HEK293 (cell line): ENCODE measurements around the gene CACNA1C.

Experiments
- CTCF ChIA-PET: fragments of 350-600 bp; formaldehyde crosslinking; extraction: SDS; loops from one replicate; lab custom pipeline; 2021; ENCODE audit warnings: antibody characterized with exemption; lab: Yijun Ruan, JAX
- POLR2A ChIA-PET: fragments of 300-600 bp; formaldehyde crosslinking; extraction: SDS; loops from one replicate; lab custom pipeline; 2020; ENCODE audit warnings: antibody characterized with exemption, inconsistent platforms; lab: Yijun Ruan, JAX
- H3K27ac ChIP-seq: fragments of 200-500 bp; sonication (Bioruptor generic); 2 replicates; pipeline ENCODE4 v1.5.1; 2014; ENCODE audit warnings: low read depth, low read length, control low read depth, inconsistent platforms; ENCODE audit errors: extremely low read depth
- H3K36me3 ChIP-seq, 2 experiments: fragments of 200-500 bp in 1 of 2; sonication (Bioruptor generic) in 1 of 2; 1 replicate in 1 of 2; 2 replicates in 1 of 2; pipeline ENCODE4 v1.5.1; 2014 to 2017; ENCODE audit warnings: inconsistent platforms in 2 of 2, low read length in 2 of 2; ENCODE audit not compliant: control insufficient read depth in 2 of 2, insufficient read depth in 1 of 2
- H3K4me1 ChIP-seq: fragments of 200-500 bp; sonication (Bioruptor generic); 2 replicates; pipeline ENCODE4 v1.5.1; 2014; ENCODE audit warnings: mild to moderate bottlenecking, low read length, inconsistent platforms; ENCODE audit not compliant: control insufficient read depth, insufficient read depth
- H3K4me3 ChIP-seq: 2 replicates; pipeline ENCODE4 v1.5.1; 2011; ENCODE audit warnings: low read depth, mild to moderate bottlenecking, control low read depth, low read length, moderate library complexity
- H3K9me3 ChIP-seq: fragments of 200-500 bp; sonication (Bioruptor generic); 2 replicates; pipeline ENCODE4 v1.5.1; 2014; ENCODE audit warnings: low read depth, low read length, inconsistent platforms; ENCODE audit not compliant: control insufficient read depth, insufficient read depth
- EGR2 ChIP-seq: fragments of 450-650 bp; formaldehyde crosslinking; IDR thresholded peaks from 2 replicates; pipeline ENCODE4 v1.5.1; 2016; ENCODE audit warnings: low read depth, missing biosample characterization, missing genetic modification characterization
- KLF1 ChIP-seq: fragments of 450-650 bp; formaldehyde crosslinking; IDR thresholded peaks from 2 replicates; pipeline ENCODE4 v1.5.1; 2016; ENCODE audit warnings: missing biosample characterization, missing genetic modification characterization
- ZNF132 ChIP-seq: fragments of 450-650 bp; formaldehyde crosslinking; IDR thresholded peaks from 2 replicates; pipeline ENCODE4 v1.5.1; 2017; ENCODE audit warnings: missing biosample characterization, missing genetic modification characterization, borderline replicate concordance
- ZNF133 ChIP-seq: fragments of 450-650 bp; formaldehyde crosslinking; IDR thresholded peaks from 2 replicates; pipeline ENCODE4 v1.5.1; 2016; ENCODE audit warnings: missing biosample characterization, missing genetic modification characterization
- ZNF174 ChIP-seq: fragments of 450-650 bp; formaldehyde crosslinking; IDR thresholded peaks from 2 replicates; pipeline ENCODE4 v1.5.0; 2017; ENCODE audit warnings: missing biosample characterization, mild to moderate bottlenecking, missing genetic modification characterization
- ZNF175 ChIP-seq: fragments of 450-650 bp; formaldehyde crosslinking; IDR thresholded peaks from 2 replicates; pipeline ENCODE4 v1.5.1; 2016; ENCODE audit warnings: missing biosample characterization, missing genetic modification characterization
- ZNF211 ChIP-seq: fragments of 450-650 bp; formaldehyde crosslinking; IDR thresholded peaks from 2 replicates; pipeline ENCODE4 v1.5.1; 2016; ENCODE audit warnings: low read depth, missing biosample characterization, missing genetic modification characterization
- ZNF23 ChIP-seq: fragments of 450-650 bp; formaldehyde crosslinking; IDR thresholded peaks from 2 replicates; pipeline ENCODE4 v1.5.1; 2016; ENCODE audit warnings: missing biosample characterization, missing genetic modification characterization, borderline replicate concordance
- ZNF248 ChIP-seq: fragments of 450-650 bp; formaldehyde crosslinking; IDR thresholded peaks from 2 replicates; pipeline ENCODE4 v1.5.1; 2017; ENCODE audit warnings: missing biosample characterization, missing genetic modification characterization
- ZNF48 ChIP-seq: fragments of 450-650 bp; formaldehyde crosslinking; IDR thresholded peaks from 2 replicates; pipeline ENCODE4 v1.5.1; 2016; ENCODE audit warnings: missing biosample characterization, missing genetic modification characterization
- ZSCAN30 ChIP-seq: fragments of 450-650 bp; IDR thresholded peaks from 2 replicates; pipeline ENCODE4 v1.5.1; 2018; ENCODE audit warnings: missing biosample characterization, mild to moderate bottlenecking, missing genetic modification characterization, moderate library complexity
- ZXDB ChIP-seq: fragments of 450-650 bp; formaldehyde crosslinking; IDR thresholded peaks from 2 replicates; pipeline ENCODE4 v1.5.1; 2016; ENCODE audit warnings: missing biosample characterization, missing genetic modification characterization
- TF ChIP-seq, protein P1 (sequence below): fragments of 450-650 bp; formaldehyde crosslinking; IDR thresholded peaks from 2 replicates; pipeline ENCODE4 v1.5.1; 2016; ENCODE audit warnings: missing biosample characterization, missing genetic modification characterization
- TF ChIP-seq, protein P2 (sequence below): fragments of 450-650 bp; formaldehyde crosslinking; IDR thresholded peaks from 2 replicates; pipeline ENCODE4 v1.5.1; 2016; ENCODE audit warnings: missing biosample characterization, missing genetic modification characterization
- TF ChIP-seq, protein P3 (sequence below): fragments of 450-650 bp; formaldehyde crosslinking; IDR thresholded peaks from 2 replicates; pipeline ENCODE4 v1.5.1; 2016; ENCODE audit warnings: missing biosample characterization, missing genetic modification characterization
- TF ChIP-seq, protein P4 (sequence below): fragments of 450-650 bp; formaldehyde crosslinking; conservative IDR thresholded peaks from 2 replicates; pipeline ENCODE4 v1.5.1; 2016; ENCODE audit warnings: low read depth, missing biosample characterization, missing genetic modification characterization
- TF ChIP-seq, protein P5 (sequence below): fragments of 450-650 bp; formaldehyde crosslinking; IDR thresholded peaks from 2 replicates; pipeline ENCODE4 v1.5.1; 2016; ENCODE audit warnings: missing biosample characterization, missing genetic modification characterization
- TF ChIP-seq, protein P6 (sequence below): fragments of 450-650 bp; formaldehyde crosslinking; IDR thresholded peaks from 2 replicates; pipeline ENCODE4 v1.5.1; 2016; ENCODE audit warnings: missing biosample characterization, missing genetic modification characterization, low read depth

CACNA1C gene

DNA sequence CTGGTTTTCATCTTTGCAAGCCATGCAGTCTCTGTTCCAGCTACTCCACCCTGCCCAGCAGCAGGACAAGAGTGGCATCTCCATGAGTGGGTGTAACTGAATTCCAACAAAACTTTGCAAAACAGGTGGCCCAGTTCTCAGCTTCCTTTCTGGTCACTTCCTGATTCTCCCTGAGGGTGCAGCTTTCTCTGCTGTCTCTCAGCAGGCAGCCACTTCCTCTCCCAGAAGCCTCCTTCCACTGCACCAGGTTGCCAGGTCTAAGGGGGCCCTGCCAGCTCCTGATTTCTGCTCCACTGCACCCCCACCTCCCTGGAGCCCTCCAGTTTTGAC is 400.9 kb downstream of the CACNA1C start:
- CTCF ChIA-PET, result no interaction called here
- TF ChIP-seq, protein P1, sequence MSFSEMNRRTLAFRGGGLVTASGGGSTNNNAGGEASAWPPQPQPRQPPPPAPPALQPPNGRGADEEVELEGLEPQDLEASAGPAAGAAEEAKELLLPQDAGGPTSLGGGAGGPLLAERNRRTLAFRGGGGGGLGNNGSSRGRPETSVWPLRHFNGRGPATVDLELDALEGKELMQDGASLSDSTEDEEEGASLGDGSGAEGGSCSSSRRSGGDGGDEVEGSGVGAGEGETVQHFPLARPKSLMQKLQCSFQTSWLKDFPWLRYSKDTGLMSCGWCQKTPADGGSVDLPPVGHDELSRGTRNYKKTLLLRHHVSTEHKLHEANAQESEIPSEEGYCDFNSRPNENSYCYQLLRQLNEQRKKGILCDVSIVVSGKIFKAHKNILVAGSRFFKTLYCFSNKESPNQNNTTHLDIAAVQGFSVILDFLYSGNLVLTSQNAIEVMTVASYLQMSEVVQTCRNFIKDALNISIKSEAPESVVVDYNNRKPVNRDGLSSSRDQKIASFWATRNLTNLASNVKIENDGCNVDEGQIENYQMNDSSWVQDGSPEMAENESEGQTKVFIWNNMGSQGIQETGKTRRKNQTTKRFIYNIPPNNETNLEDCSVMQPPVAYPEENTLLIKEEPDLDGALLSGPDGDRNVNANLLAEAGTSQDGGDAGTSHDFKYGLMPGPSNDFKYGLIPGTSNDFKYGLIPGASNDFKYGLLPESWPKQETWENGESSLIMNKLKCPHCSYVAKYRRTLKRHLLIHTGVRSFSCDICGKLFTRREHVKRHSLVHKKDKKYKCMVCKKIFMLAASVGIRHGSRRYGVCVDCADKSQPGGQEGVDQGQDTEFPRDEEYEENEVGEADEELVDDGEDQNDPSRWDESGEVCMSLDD (tag by site-specific recombination), result no peak
- TF ChIP-seq, protein P2, sequence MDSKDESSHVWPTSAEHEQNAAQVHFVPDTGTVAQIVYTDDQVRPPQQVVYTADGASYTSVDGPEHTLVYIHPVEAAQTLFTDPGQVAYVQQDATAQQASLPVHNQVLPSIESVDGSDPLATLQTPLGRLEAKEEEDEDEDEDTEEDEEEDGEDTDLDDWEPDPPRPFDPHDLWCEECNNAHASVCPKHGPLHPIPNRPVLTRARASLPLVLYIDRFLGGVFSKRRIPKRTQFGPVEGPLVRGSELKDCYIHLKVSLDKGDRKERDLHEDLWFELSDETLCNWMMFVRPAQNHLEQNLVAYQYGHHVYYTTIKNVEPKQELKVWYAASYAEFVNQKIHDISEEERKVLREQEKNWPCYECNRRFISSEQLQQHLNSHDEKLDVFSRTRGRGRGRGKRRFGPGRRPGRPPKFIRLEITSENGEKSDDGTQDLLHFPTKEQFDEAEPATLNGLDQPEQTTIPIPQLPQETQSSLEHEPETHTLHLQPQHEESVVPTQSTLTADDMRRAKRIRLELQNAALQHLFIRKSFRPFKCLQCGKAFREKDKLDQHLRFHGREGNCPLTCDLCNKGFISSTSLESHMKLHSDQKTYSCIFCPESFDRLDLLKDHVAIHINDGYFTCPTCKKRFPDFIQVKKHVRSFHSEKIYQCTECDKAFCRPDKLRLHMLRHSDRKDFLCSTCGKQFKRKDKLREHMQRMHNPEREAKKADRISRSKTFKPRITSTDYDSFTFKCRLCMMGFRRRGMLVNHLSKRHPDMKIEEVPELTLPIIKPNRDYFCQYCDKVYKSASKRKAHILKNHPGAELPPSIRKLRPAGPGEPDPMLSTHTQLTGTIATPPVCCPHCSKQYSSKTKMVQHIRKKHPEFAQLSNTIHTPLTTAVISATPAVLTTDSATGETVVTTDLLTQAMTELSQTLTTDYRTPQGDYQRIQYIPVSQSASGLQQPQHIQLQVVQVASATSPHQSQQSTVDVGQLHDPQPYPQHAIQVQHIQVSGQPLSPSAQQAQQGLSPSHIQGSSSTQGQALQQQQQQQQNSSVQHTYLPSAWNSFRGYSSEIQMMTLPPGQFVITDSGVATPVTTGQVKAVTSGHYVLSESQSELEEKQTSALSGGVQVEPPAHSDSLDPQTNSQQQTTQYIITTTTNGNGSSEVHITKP (tag by site-specific recombination), result no peak
- no peak for TF ChIP-seq KLF1 (tag by site-specific recombination)
- TF ChIP-seq, all 188 proteins: peak for 0
- no peaks in the 10 kb centered on the region for H3K9me3 ChIP-seq
- POLR2A ChIA-PET, result no interaction called here
- no peak overlapping the region for H3K4me3 ChIP-seq
- no peak overlapping the region for H3K27ac ChIP-seq
- no peaks in the 10 kb centered on the region for H3K36me3 ChIP-seq
- no peaks in the 10 kb centered on the region for H3K4me1 ChIP-seq

DNA sequence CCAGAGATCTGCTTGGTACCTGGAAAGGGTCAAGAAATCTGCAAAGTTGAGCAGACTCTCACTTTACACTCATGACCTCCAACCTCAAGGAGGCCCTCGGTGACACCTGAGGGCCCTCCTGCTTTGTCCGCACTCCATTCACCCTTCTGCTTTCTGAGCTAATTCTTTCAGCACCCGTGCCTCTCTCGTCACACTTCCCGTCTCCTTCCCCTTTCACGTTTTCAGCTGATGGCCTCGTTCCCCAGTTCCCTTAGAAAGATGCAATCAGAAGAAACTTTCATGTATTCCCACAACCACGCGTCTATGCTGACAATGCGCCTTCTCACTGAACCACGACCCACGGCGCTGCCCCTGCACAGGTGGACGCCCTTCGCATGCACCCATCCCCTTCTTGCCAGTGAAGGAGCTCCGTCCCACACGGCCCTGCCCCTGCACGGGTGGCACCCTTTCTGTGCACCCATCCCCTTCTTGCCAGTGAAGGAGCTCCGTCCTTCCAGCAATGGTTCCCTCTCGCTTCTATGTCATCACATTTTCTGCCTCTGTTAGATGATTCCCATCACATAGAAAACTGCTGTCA is 401.9 kb downstream of the CACNA1C start:
- H3K36me3 ChIP-seq, result no peaks in the 10 kb centered on the region
- no peaks in the 10 kb centered on the region for H3K9me3 ChIP-seq
- ChIA-PET CTCF (no interaction called here), POLR2A (no interaction called here)
- H3K4me3 ChIP-seq, result no peak overlapping the region
- H3K27ac ChIP-seq, result no peak overlapping the region
- H3K4me1 ChIP-seq, result no peaks in the 10 kb centered on the region
- TF ChIP-seq, protein P3, sequence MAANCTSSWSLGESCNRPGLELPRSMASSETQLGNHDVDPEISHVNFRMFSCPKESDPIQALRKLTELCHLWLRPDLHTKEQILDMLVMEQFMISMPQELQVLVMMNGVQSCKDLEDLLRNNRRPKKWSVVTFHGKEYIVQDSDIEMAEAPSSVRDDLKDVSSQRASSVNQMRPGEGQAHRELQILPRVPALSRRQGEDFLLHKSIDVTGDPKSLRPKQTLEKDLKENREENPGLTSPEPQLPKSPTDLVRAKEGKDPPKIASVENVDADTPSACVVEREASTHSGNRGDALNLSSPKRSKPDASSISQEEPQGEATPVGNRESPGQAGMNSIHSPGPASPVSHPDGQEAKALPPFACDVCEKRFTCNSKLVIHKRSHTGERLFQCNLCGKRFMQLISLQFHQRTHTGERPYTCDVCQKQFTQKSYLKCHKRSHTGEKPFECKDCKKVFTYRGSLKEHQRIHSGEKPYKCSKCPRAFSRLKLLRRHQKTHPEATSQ (tag by site-specific recombination), result no peak
- no peak for TF ChIP-seq ZXDB (tag by site-specific recombination)
- TF ChIP-seq, protein P4, sequence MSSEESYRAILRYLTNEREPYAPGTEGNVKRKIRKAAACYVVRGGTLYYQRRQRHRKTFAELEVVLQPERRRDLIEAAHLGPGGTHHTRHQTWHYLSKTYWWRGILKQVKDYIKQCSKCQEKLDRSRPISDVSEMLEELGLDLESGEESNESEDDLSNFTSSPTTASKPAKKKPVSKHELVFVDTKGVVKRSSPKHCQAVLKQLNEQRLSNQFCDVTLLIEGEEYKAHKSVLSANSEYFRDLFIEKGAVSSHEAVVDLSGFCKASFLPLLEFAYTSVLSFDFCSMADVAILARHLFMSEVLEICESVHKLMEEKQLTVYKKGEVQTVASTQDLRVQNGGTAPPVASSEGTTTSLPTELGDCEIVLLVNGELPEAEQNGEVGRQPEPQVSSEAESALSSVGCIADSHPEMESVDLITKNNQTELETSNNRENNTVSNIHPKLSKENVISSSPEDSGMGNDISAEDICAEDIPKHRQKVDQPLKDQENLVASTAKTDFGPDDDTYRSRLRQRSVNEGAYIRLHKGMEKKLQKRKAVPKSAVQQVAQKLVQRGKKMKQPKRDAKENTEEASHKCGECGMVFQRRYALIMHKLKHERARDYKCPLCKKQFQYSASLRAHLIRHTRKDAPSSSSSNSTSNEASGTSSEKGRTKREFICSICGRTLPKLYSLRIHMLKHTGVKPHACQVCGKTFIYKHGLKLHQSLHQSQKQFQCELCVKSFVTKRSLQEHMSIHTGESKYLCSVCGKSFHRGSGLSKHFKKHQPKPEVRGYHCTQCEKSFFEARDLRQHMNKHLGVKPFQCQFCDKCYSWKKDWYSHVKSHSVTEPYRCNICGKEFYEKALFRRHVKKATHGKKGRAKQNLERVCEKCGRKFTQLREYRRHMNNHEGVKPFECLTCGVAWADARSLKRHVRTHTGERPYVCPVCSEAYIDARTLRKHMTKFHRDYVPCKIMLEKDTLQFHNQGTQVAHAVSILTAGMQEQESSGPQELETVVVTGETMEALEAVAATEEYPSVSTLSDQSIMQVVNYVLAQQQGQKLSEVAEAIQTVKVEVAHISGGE (tag by site-specific recombination), result no peak
- TF ChIP-seq EGR2 (tag by site-specific recombination), result no peak
- no peak for TF ChIP-seq ZNF248 (tag by site-specific recombination)
- no peak for TF ChIP-seq ZNF174 (tag by site-specific recombination)
- TF ChIP-seq ZNF48 (tag by site-specific recombination), result no peak
- no peak for TF ChIP-seq ZNF132 (tag by site-specific recombination)
- TF ChIP-seq ZNF175 (tag by site-specific recombination), result no peak
- no peak for TF ChIP-seq ZSCAN30 (tag by site-specific recombination)
- no peak for TF ChIP-seq ZNF211 (tag by site-specific recombination)
- TF ChIP-seq, protein P5, sequence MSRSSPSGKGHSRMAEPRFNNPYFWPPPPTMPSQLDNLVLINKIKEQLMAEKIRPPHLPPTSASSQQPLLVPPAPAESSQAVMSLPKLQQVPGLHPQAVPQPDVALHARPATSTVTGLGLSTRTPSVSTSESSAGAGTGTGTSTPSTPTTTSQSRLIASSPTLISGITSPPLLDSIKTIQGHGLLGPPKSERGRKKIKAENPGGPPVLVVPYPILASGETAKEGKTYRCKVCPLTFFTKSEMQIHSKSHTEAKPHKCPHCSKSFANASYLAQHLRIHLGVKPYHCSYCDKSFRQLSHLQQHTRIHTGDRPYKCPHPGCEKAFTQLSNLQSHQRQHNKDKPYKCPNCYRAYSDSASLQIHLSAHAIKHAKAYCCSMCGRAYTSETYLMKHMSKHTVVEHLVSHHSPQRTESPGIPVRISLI (tag by site-specific recombination), result no peak
- TF ChIP-seq KLF1 (tag by site-specific recombination), result no peak
- no peak for TF ChIP-seq ZNF23 (tag by site-specific recombination)
- no peak for TF ChIP-seq ZNF133 (tag by site-specific recombination)
- TF ChIP-seq, protein P6, sequence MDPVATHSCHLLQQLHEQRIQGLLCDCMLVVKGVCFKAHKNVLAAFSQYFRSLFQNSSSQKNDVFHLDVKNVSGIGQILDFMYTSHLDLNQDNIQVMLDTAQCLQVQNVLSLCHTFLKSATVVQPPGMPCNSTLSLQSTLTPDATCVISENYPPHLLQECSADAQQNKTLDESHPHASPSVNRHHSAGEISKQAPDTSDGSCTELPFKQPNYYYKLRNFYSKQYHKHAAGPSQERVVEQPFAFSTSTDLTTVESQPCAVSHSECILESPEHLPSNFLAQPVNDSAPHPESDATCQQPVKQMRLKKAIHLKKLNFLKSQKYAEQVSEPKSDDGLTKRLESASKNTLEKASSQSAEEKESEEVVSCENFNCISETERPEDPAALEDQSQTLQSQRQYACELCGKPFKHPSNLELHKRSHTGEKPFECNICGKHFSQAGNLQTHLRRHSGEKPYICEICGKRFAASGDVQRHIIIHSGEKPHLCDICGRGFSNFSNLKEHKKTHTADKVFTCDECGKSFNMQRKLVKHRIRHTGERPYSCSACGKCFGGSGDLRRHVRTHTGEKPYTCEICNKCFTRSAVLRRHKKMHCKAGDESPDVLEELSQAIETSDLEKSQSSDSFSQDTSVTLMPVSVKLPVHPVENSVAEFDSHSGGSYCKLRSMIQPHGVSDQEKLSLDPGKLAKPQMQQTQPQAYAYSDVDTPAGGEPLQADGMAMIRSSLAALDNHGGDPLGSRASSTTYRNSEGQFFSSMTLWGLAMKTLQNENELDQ (tag by site-specific recombination), result no peak
